Liver (tissue), 9 donors: Measurements from ENCODE around the gene KPRP. TPM values are rescaled to one million over a fixed set of nuclear protein-coding genes. Genes with fewer than 3 reads are reported as not detected.

ENCODE experiments used
- DNase-seq: peaks from one replicate; pipeline ENCODE4 v3.0.0-alpha.2; 2017; ENCODE audit warnings: low spot score
- H3K27ac ChIP-seq, 2 donors: one replicate each; pipeline ENCODE4 v1.7.0; 2013; ENCODE audit warnings: inconsistent platforms in 2 of 2, low read length in 2 of 2, control low read depth in 1 of 2, low read depth in 1 of 2, mild to moderate bottlenecking in 1 of 2
- H3K27me3 ChIP-seq, 4 donors: one replicate each; pipeline versions ENCODE4 v1.6.1 to v1.7.0; 2013; ENCODE audit warnings: low read length in 3 of 4, inconsistent platforms in 1 of 4, mild to moderate bottlenecking in 1 of 4, moderate library complexity in 1 of 4; ENCODE audit not compliant: control insufficient read depth in 4 of 4, insufficient read depth in 4 of 4
- H3K36me3 ChIP-seq, 4 donors: one replicate each; pipeline versions ENCODE4 v1.6.1 to v1.7.0; 2013; ENCODE audit warnings: low read length in 3 of 4, mild to moderate bottlenecking in 3 of 4, low read depth in 1 of 4, moderate library complexity in 1 of 4; ENCODE audit not compliant: control insufficient read depth in 4 of 4, insufficient read depth in 3 of 4
- H3K4me1 ChIP-seq, 4 donors: one replicate each; pipeline versions ENCODE4 v1.6.1 to v1.7.0; 2013; ENCODE audit warnings: low read length in 3 of 4, mild to moderate bottlenecking in 3 of 4, moderate library complexity in 1 of 4; ENCODE audit not compliant: control insufficient read depth in 4 of 4, insufficient read depth in 4 of 4
- H3K4me3 ChIP-seq, 3 donors: one replicate each; pipeline versions ENCODE4 v1.6.1 to v1.7.0; 2013; ENCODE audit warnings: low read length in 3 of 3, control low read depth in 1 of 3, low read depth in 1 of 3, mild to moderate bottlenecking in 1 of 3
- H3K9ac ChIP-seq, 2 donors: one replicate each; pipeline ENCODE4 v1.7.0; 2013; ENCODE audit warnings: low read length in 2 of 2, mild to moderate bottlenecking in 2 of 2, moderate library complexity in 2 of 2, control low read depth in 1 of 2, low read depth in 1 of 2
- H3K9me3 ChIP-seq, 4 donors: one replicate each; pipeline versions ENCODE4 v1.6.1 to v1.7.0; 2013; ENCODE audit warnings: low read length in 3 of 4; ENCODE audit not compliant: control insufficient read depth in 4 of 4
- EGR1 ChIP-seq, 2 donors: IDR thresholded peaks; 2 replicates each; pipeline ENCODE4 v1.6.1; 2016 to 2018; ENCODE audit warnings: antibody characterized with exemption in 2 of 2, low read depth in 2 of 2
- FOXA1 ChIP-seq: IDR thresholded peaks from 2 replicates; pipeline ENCODE4 v1.6.1; 2016; ENCODE audit warnings: antibody characterized with exemption
- FOXA2 ChIP-seq: IDR thresholded peaks from 2 replicates; pipeline ENCODE4 v1.6.1; 2016; ENCODE audit warnings: antibody characterized with exemption
- GABPA ChIP-seq, 2 donors: IDR thresholded peaks in 1 of 2; conservative IDR thresholded peaks in 1 of 2; 2 replicates each; pipeline ENCODE4 v1.6.1; 2016; ENCODE audit warnings: antibody characterized with exemption in 2 of 2, mild to moderate bottlenecking in 1 of 2, moderate library complexity in 1 of 2
- HNF4A ChIP-seq, 2 donors: conservative IDR thresholded peaks; 2 replicates each; pipeline ENCODE4 v1.6.1; 2016; ENCODE audit warnings: antibody characterized with exemption in 2 of 2, mild to moderate bottlenecking in 2 of 2
- HNF4G ChIP-seq: IDR thresholded peaks from 2 replicates; pipeline ENCODE4 v1.6.1; 2016; ENCODE audit warnings: antibody characterized with exemption
- JUND ChIP-seq, 2 donors: IDR thresholded peaks; 2 replicates each; pipeline ENCODE4 v1.6.1; 2016; ENCODE audit warnings: antibody characterized with exemption in 2 of 2
- NR2F2 ChIP-seq: IDR thresholded peaks from 2 replicates; pipeline ENCODE4 v1.6.1; 2016; ENCODE audit warnings: antibody characterized with exemption
- RAD21 ChIP-seq, 2 donors: IDR thresholded peaks; 2 replicates each; pipeline ENCODE4 v1.6.1; 2016; ENCODE audit warnings: antibody characterized with exemption in 2 of 2, mild to moderate bottlenecking in 2 of 2
- RXRA ChIP-seq, 2 donors: IDR thresholded peaks; 2 replicates each; pipeline ENCODE4 v1.6.1; 2017 to 2018; ENCODE audit warnings: antibody characterized with exemption in 2 of 2, mild to moderate bottlenecking in 1 of 2
- SP1 ChIP-seq: IDR thresholded peaks from 2 replicates; pipeline ENCODE4 v1.6.1; 2018; ENCODE audit warnings: antibody characterized with exemption, mild to moderate bottlenecking
- TAF1 ChIP-seq: conservative IDR thresholded peaks from 2 replicates; pipeline ENCODE4 v1.6.1; 2016; ENCODE audit warnings: antibody characterized with exemption, mild to moderate bottlenecking
- YY1 ChIP-seq: IDR thresholded peaks from 2 replicates; pipeline ENCODE4 v1.6.1; 2016; ENCODE audit warnings: antibody characterized with exemption, mild to moderate bottlenecking
- WGBS: extraction: QIAGEN DNeasy Blood & Tissue Kit; methylation state at CpG from one replicate; pipeline ENCODE4 v1.1.7; 2013; 5-methylcytosine and 5-hydroxymethylcytosine counted together
- polyA plus RNA-seq, 2 donors: library from polyadenylated mRNA; stranded (reverse) in 1 of 2; unstranded in 1 of 2; fragments of 200-250 nt in 1 of 2; fragments of >200 nt in 1 of 2; fragmentation: Nextera tagmentation in 1 of 2; extraction: Ambion mirVana in 1 of 2; gene quantifications; one replicate each; pipeline versions ENCODE4 v1.2.1 to v1.2.3, GENCODE V29; 2013 to 2015
- total RNA-seq, 2 donors: library from RNA; depleted of rRNA; stranded (reverse); fragments of >200 nt; gene quantifications; one replicate each; pipeline ENCODE4 v1.2.3, GENCODE V29; 2014
- TF ChIP-seq, protein P1 (sequence below): IDR thresholded peaks from 2 replicates; pipeline ENCODE4 v1.6.1; 2016; ENCODE audit warnings: antibody characterized with exemption, mild to moderate bottlenecking
- TF ChIP-seq, protein P2 (sequence below): IDR thresholded peaks from 2 replicates; pipeline ENCODE4 v1.6.1; 2016; ENCODE audit warnings: antibody characterized with exemption
- TF ChIP-seq, protein P3 (sequence below): fragments of 150-350 bp; IDR thresholded peaks from 2 replicates; pipeline ENCODE4 v1.5.1; 2017; ENCODE audit warnings: improper control_type of control experiment, low read depth, low read length; ENCODE audit not compliant: missing input control
- donor health status: healthy.
- donor health status: healthy.
- donor health status: healthy.
- donor health status: healthy.
- donor health status: healthy.

Gene KPRP
- total and polyA plus RNA-seq, 4 donors: not detected

DNA sequence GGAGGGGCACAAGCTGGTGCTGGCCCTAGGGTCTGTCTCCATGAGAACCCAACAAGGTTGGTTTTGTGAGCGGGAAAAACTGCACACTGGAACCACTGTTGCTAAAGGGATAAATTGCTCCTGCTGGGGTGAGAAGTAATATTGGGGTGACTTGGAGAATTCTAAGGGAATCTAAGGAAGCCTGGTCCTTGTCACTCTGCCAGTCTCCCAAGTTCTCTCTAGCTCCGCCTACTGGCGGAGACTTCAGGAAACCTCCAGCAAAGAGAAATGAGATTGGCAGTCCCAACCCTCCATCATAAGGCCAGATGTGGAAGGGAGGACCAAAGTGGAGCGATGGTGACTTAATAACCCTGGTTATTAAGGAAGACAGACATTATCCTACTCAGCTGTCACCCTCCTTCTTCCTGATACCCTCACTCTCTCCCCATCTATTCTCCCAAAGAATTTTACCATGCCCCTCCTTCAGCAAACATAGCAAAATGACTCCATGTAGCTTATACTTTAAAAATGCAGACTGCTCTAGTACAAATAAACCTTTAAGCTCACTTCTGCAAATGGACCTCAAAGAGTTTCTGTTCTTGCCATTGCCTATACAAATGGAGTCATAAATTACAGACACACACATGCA, 19.8 kb downstream of the KPRP start:
- H3K36me3 ChIP-seq: no peaks in the 10 kb centered on the region
- no peak overlapping the region for H3K9ac ChIP-seq
- no peak for DNase-seq
- peaks cover 0 to 7% (median 1%) of the 10 kb centered on the region in 4 donors for H3K27me3 ChIP-seq
- WGBS: 58% methylated on average over 4 of the region's 4 CpGs
- no peak for TF ChIP-seq FOXA1
- TF ChIP-seq, protein P1, sequence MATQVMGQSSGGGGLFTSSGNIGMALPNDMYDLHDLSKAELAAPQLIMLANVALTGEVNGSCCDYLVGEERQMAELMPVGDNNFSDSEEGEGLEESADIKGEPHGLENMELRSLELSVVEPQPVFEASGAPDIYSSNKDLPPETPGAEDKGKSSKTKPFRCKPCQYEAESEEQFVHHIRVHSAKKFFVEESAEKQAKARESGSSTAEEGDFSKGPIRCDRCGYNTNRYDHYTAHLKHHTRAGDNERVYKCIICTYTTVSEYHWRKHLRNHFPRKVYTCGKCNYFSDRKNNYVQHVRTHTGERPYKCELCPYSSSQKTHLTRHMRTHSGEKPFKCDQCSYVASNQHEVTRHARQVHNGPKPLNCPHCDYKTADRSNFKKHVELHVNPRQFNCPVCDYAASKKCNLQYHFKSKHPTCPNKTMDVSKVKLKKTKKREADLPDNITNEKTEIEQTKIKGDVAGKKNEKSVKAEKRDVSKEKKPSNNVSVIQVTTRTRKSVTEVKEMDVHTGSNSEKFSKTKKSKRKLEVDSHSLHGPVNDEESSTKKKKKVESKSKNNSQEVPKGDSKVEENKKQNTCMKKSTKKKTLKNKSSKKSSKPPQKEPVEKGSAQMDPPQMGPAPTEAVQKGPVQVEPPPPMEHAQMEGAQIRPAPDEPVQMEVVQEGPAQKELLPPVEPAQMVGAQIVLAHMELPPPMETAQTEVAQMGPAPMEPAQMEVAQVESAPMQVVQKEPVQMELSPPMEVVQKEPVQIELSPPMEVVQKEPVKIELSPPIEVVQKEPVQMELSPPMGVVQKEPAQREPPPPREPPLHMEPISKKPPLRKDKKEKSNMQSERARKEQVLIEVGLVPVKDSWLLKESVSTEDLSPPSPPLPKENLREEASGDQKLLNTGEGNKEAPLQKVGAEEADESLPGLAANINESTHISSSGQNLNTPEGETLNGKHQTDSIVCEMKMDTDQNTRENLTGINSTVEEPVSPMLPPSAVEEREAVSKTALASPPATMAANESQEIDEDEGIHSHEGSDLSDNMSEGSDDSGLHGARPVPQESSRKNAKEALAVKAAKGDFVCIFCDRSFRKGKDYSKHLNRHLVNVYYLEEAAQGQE: no peak
- TF ChIP-seq, protein P2, sequence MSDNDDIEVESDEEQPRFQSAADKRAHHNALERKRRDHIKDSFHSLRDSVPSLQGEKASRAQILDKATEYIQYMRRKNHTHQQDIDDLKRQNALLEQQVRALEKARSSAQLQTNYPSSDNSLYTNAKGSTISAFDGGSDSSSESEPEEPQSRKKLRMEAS: no peak
- TF ChIP-seq YY1: no peak
- TF ChIP-seq SP1: no peak
- no peak for TF ChIP-seq HNF4G
- no peak overlapping the region for H3K4me3 ChIP-seq
- no peak overlapping the region for H3K27ac ChIP-seq
- H3K4me1 ChIP-seq: no peaks in the 10 kb centered on the region
- H3K9me3 ChIP-seq: no peaks in the 10 kb centered on the region

DNA sequence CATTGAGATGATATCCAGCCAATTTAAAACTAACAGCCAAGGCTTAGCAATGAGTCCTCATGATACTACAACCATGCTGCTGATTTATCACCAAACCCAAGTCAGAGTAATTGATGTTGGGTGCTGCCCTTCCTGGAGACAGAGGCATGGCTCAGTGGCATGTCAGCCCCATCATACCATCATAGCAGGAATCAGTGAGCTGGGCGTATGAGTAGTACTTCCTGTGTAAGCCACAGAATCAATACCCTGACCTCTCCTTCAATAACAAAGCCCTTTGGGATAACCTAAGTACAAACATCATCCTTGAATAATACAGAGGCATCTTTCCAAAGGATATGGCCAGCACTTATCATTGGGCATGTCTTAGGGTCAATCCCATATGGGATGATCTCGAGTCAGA, 25.3 kb downstream of the KPRP start:
- TF ChIP-seq FOXA2 (no peak), YY1 (no peak), HNF4G (no peak), FOXA1 (no peak), RXRA (IDR thresholded peaks at IDR 0.05) (no peak), TAF1 (no peak), GABPA (IDR thresholded peaks at IDR 0.05 in 1 of 2, conservative IDR thresholded peaks at IDR 0.05 in 1 of 2) (no peak), HNF4A (conservative IDR thresholded peaks at IDR 0.05) (no peak), EGR1 (IDR thresholded peaks at IDR 0.05; ENCODE audit: low read depth in 2 of 2) (no peak), RAD21 (IDR thresholded peaks at IDR 0.05) (no peak), SP1 (no peak), JUND (IDR thresholded peaks at IDR 0.05) (no peak), NR2F2 (no peak)
- TF ChIP-seq, protein P1: no peak
- TF ChIP-seq, protein P2: no peak
- TF ChIP-seq, protein P3, sequence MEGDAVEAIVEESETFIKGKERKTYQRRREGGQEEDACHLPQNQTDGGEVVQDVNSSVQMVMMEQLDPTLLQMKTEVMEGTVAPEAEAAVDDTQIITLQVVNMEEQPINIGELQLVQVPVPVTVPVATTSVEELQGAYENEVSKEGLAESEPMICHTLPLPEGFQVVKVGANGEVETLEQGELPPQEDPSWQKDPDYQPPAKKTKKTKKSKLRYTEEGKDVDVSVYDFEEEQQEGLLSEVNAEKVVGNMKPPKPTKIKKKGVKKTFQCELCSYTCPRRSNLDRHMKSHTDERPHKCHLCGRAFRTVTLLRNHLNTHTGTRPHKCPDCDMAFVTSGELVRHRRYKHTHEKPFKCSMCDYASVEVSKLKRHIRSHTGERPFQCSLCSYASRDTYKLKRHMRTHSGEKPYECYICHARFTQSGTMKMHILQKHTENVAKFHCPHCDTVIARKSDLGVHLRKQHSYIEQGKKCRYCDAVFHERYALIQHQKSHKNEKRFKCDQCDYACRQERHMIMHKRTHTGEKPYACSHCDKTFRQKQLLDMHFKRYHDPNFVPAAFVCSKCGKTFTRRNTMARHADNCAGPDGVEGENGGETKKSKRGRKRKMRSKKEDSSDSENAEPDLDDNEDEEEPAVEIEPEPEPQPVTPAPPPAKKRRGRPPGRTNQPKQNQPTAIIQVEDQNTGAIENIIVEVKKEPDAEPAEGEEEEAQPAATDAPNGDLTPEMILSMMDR: no peak
- no peaks in the 10 kb centered on the region for H3K9me3 ChIP-seq
- H3K36me3 ChIP-seq: no peaks in the 10 kb centered on the region
- no peak for DNase-seq
- H3K9ac ChIP-seq: no peak overlapping the region
- WGBS: 52% methylated on average over 2 of the region's 2 CpGs
- peaks cover 0 to 4% (median 3%) of the 10 kb centered on the region in 4 donors for H3K27me3 ChIP-seq
- H3K27ac ChIP-seq: no peak overlapping the region
- no peaks in the 10 kb centered on the region for H3K4me1 ChIP-seq
- H3K4me3 ChIP-seq: no peak overlapping the region
